ENCODE measurements around the gene HOXB9. TPM values are rescaled to one million over a fixed set of nuclear protein-coding genes. Genes with fewer than 3 reads are reported as not detected.

Gene HOXB9
- total and polyA plus RNA-seq, 2 of the 13 experiments (the other 11 are each of a cell fraction or from before 2014, with no cell fraction given): not detected

- TF ChIP-seq ZNF740 (CRISPR knock-in tag; IDR thresholded peaks at IDR 0.05): no peak
- no peak for TF ChIP-seq PAF1 (CRISPR knock-in tag; IDR thresholded peaks at IDR 0.05)
- TF ChIP-seq HNRNPH1 (optimal IDR thresholded peaks at IDR 0.05; ENCODE audit: low read depth, low read length): no peak
- TF ChIP-seq SRY (CRISPR knock-in tag; IDR thresholded peaks at IDR 0.05): no peak
- TF ChIP-seq ZNF326 (CRISPR knock-in tag; IDR thresholded peaks at IDR 0.05; ENCODE audit: borderline replicate concordance): no peak
- no peak for TF ChIP-seq GRHL1 (CRISPR knock-in tag; conservative IDR thresholded peaks at IDR 0.05)
Observed at GRCh38 chr17:48624118-48624517, 2.0 kb downstream of the HOXB9 start (continued).

GRCh38 chr17:48623583-48623982 lies 2.6 kb downstream of the HOXB9 start:
- no TSS peak for BruUV-seq (replicated peaks)
- no peak overlapping the region for H3K27ac ChIP-seq (ENCODE audit: extremely low read length, insufficient read depth, low read length)

More at GRCh38 chr17:48623583-48623982, 2.6 kb downstream of the HOXB9 start:
- TF ChIP-seq ZNF253 (CRISPR knock-in tag; IDR thresholded peaks at IDR 0.05; ENCODE audit: borderline replicate concordance) (no peak), MIXL1 (CRISPR knock-in tag; IDR thresholded peaks at IDR 0.05) (no peak), ZNF672 (CRISPR knock-in tag; IDR thresholded peaks at IDR 0.05) (no peak), HES4 (CRISPR knock-in tag; IDR thresholded peaks at IDR 0.05; ENCODE audit: borderline replicate concordance) (no peak), PITX1 (CRISPR knock-in tag; IDR thresholded peaks at IDR 0.05) (no peak), ZNF597 (CRISPR knock-in tag; IDR thresholded peaks at IDR 0.05) (no peak), POLR2AphosphoS2 (IDR thresholded peaks at IDR 0.05; ENCODE audit: low read depth, low read length) (no peak), GABPA (IDR thresholded peaks at IDR 0.05; ENCODE audit: low read depth, low read length) (no peak), GABPA (CRISPR knock-in tag; IDR thresholded peaks at IDR 0.05; ENCODE audit: low read depth) (no peak), ZNF343 (CRISPR knock-in tag; IDR thresholded peaks at IDR 0.05) (no peak), SUZ12 (IDR thresholded peaks at IDR 0.05; ENCODE audit: low read depth, low read length) (no peak), NR2F2 (IDR thresholded peaks at IDR 0.05; ENCODE audit: borderline replicate concordance, low read depth) (no peak), ZFP90 (CRISPR knock-in tag; IDR thresholded peaks at IDR 0.05; ENCODE audit: borderline replicate concordance) (no peak), ZNF274 (CRISPR knock-in tag; IDR thresholded peaks at IDR 0.05) (no peak), ZNF878 (CRISPR knock-in tag; IDR thresholded peaks at IDR 0.05) (no peak), PAF1 (CRISPR knock-in tag; IDR thresholded peaks at IDR 0.05) (no peak), TAF1 (CRISPR knock-in tag; IDR thresholded peaks at IDR 0.05) (no peak), ZNF382 (CRISPR knock-in tag; IDR thresholded peaks at IDR 0.05; ENCODE audit: borderline replicate concordance) (no peak)
- H3K36me3 ChIP-seq (replicated peaks in 1 of 2; ENCODE audit: control insufficient read depth in 1 of 2, insufficient read depth in 2 of 2, low read length in 2 of 2): no peaks in the 10 kb centered on the region
- H3K9ac ChIP-seq (ENCODE audit: insufficient read depth, low read depth, low read length): no peak overlapping the region
- ChIA-PET CTCF (ENCODE audit: low intra/inter-chr PET ratio, low total read pairs) (no interaction called here), POLR2A (no interaction called here)
- WGBS (ENCODE audit: low lambda C conversion rate): 6% methylated on average over 4 of the region's 4 CpGs
- H3K79me2 ChIP-seq (ENCODE audit: insufficient read depth, low read length): no peaks in the 10 kb centered on the region
- H3K4me2 ChIP-seq (ENCODE audit: low read depth, low read length): no peak overlapping the region
- in situ Hi-C loops (cut with HindIII; ENCODE audit: extremely low pct_ligation_motif_present, low pct_unique_long_range_greater_than_20kb) (no loop called here), intact Hi-C loops (cut with micrococcal nuclease; ENCODE audit: unreplicated experiment) (no loop called here)
- no peak overlapping the region for H3K4me3 ChIP-seq (replicated peaks in 1 of 3; ENCODE audit: insufficient read depth in 1 of 3, low read depth in 2 of 3, low read length in 3 of 3)
- FAIRE-seq (no peak), DNase-seq (ENCODE audit: low spot score) (no peak), ATAC-seq (no peak)
- H3K9me3 ChIP-seq (ENCODE audit: low read length): no peaks in the 10 kb centered on the region
- H4K20me1 ChIP-seq (ENCODE audit: insufficient read depth, low read length): 0 out of 2 replicates have a peak, but pooled peaks cover 2% of the 10 kb centered on the region
- no peak overlapping the region for H2AFZ ChIP-seq (ENCODE audit: low read length)
- H3K27me3 ChIP-seq (ENCODE audit: control insufficient read depth in 1 of 2, insufficient read depth in 2 of 2, low read length in 2 of 2): peaks cover 45 to 98% of the 10 kb centered on the region in 2 experiments
- H3K4me1 ChIP-seq (ENCODE audit: insufficient read depth, low read length): no peaks in the 10 kb centered on the region

Measured in HepG2 (cell line).